Endothelial cell of umbilical vein (primary cell): ENCODE data around the gene MACROD2. TPM values are rescaled to one million over a fixed set of nuclear protein-coding genes. Genes with fewer than 3 reads are reported as not detected.

Experiments used
- BruUV-seq: library from RNA; stranded (reverse); fragments of 400-500 nt; replicated peaks from 2 replicates; lab custom pipeline; 2021; lab: Mats Ljungman, UMichigan
- CTCF ChIA-PET: fragments of 300-600, 350-600 bp; sonication (Branson Sonifier 250); formaldehyde crosslinking; loops from one replicate; lab custom pipeline; 2021; ENCODE audit warnings: antibody characterized with exemption, inconsistent platforms; lab: Charles Lee
- POLR2A ChIA-PET: fragments of 300-600, 350-600 bp; sonication (Branson Sonifier 250); formaldehyde crosslinking; loops from one replicate; lab custom pipeline; 2021; ENCODE audit warnings: antibody characterized with exemption, inconsistent platforms; lab: Charles Lee
- DNase-seq: peaks from one replicate; pipeline ENCODE4 v3.0.0-alpha.2; 2011; ENCODE audit warnings: low read depth, low spot score
- FAIRE-seq: peaks from 2 replicates; lab custom pipeline; 2011; peaks lifted over from hg19 to GRCh38; lab: Jason Lieb, UNC
- H2AFZ ChIP-seq: 2 replicates; pipeline ENCODE4 v1.6.0; 2012; ENCODE audit warnings: low read depth, low read length, control low read depth, inconsistent platforms
- H3K27ac ChIP-seq: 2 replicates; pipeline ENCODE4 v1.5.1; 2011; ENCODE audit warnings: low read depth, mild to moderate bottlenecking, control low read depth, low read length, moderate library complexity; ENCODE audit not compliant: insufficient read depth
- H3K27me3 ChIP-seq, 2 experiments: 2 replicates each; pipeline versions ENCODE4 v1.6.0 to v1.6.1; 2011; ENCODE audit warnings: low read length in 2 of 2, mixed read lengths in 1 of 2; ENCODE audit not compliant: control insufficient read depth in 2 of 2, insufficient read depth in 2 of 2
- H3K36me3 ChIP-seq, 2 experiments: 2 replicates in 1 of 2; 3 replicates in 1 of 2; pipeline ENCODE4 v1.5.1; 2011; ENCODE audit warnings: low read length in 2 of 2, mild to moderate bottlenecking in 1 of 2, moderate library complexity in 1 of 2; ENCODE audit not compliant: control insufficient read depth in 2 of 2, insufficient read depth in 2 of 2; ENCODE audit errors: extremely low read depth in 1 of 2
- H3K4me1 ChIP-seq: 3 replicates; pipeline ENCODE4 v1.5.1; 2011; ENCODE audit warnings: mild to moderate bottlenecking, low read length; ENCODE audit not compliant: control insufficient read depth, insufficient read depth; ENCODE audit errors: extremely low read depth
- H3K4me2 ChIP-seq: 2 replicates; pipeline ENCODE4 v1.6.1; 2011; ENCODE audit warnings: low read length, control low read depth, mixed read lengths; ENCODE audit not compliant: insufficient read depth
- H3K4me3 ChIP-seq, 3 experiments: fragments of 200-600 bp in 1 of 3; sonication (generic), shearing (Covaris generic) in 1 of 3; replicated peaks in 1 of 3; 2 replicates each; pipeline ENCODE4 v1.5.1; 2011 to 2016; ENCODE audit warnings: control low read depth in 3 of 3, low read length in 3 of 3, mild to moderate bottlenecking in 2 of 3, inconsistent platforms in 1 of 3, low read depth in 1 of 3, moderate library complexity in 1 of 3; ENCODE audit not compliant: insufficient read depth in 1 of 3
- H3K79me2 ChIP-seq: 2 replicates; pipeline ENCODE4 v1.6.0; 2012; ENCODE audit warnings: low read length, inconsistent platforms; ENCODE audit not compliant: control insufficient read depth, insufficient read depth
- H3K9ac ChIP-seq: replicated peaks from 2 replicates; pipeline ENCODE3; 2011; ENCODE audit warnings: low read length, control low read depth; ENCODE audit not compliant: insufficient read depth; ENCODE audit errors: extremely low read depth
- H3K9me1 ChIP-seq: replicated peaks from 3 replicates; pipeline ENCODE4 v1.6.0; 2011; ENCODE audit warnings: mild to moderate bottlenecking, low read length; ENCODE audit not compliant: control insufficient read depth, insufficient read depth; ENCODE audit errors: extremely low read depth
- H3K9me3 ChIP-seq: replicated peaks from 2 replicates; pipeline ENCODE4 v1.5.1; 2012; ENCODE audit warnings: low read length, inconsistent platforms; ENCODE audit not compliant: control insufficient read depth, insufficient read depth
- H4K20me1 ChIP-seq: replicated peaks from 2 replicates; pipeline ENCODE3; 2011; ENCODE audit warnings: mild to moderate bottlenecking, low read length; ENCODE audit not compliant: control insufficient read depth, insufficient read depth; ENCODE audit errors: extremely low read depth
- EZH2 ChIP-seq: IDR thresholded peaks from 2 replicates; pipeline ENCODE4 v1.6.1; 2012; ENCODE audit warnings: borderline replicate concordance, low read depth, mild to moderate bottlenecking, moderate library complexity, low read length, inconsistent platforms; ENCODE audit not compliant: severe bottlenecking
- FOS ChIP-seq: IDR thresholded peaks from 2 replicates; pipeline ENCODE4 v1.6.1; 2011; ENCODE audit warnings: mild to moderate bottlenecking, low read length, moderate library complexity, borderline replicate concordance; ENCODE audit not compliant: insufficient read depth
- GATA2 ChIP-seq: IDR thresholded peaks from 2 replicates; pipeline ENCODE4 v1.7.0; 2011; ENCODE audit warnings: low read depth, mild to moderate bottlenecking, moderate library complexity, mixed read lengths, low read length; ENCODE audit not compliant: insufficient read length, insufficient read depth
- JUN ChIP-seq: IDR thresholded peaks from 2 replicates; pipeline ENCODE4 v1.6.1; 2011; ENCODE audit warnings: borderline replicate concordance, low read depth; ENCODE audit not compliant: insufficient read length, insufficient read depth
- MYC ChIP-seq: IDR thresholded peaks from one replicate; pipeline ENCODE4 v1.6.1; 2011; ENCODE audit warnings: mild to moderate bottlenecking, low read depth, low read length
- POLR2A ChIP-seq: IDR thresholded peaks from 2 replicates; pipeline ENCODE4 v1.6.1; 2012; ENCODE audit warnings: low read depth, mild to moderate bottlenecking, control low read depth, low read length
- POLR2AphosphoS5 ChIP-seq: IDR thresholded peaks from 2 replicates; pipeline ENCODE4 v1.6.1; 2012; ENCODE audit warnings: low read depth, mild to moderate bottlenecking, control low read depth, low read length, moderate library complexity; ENCODE audit not compliant: insufficient read depth
- dilution Hi-C: fragments of 300-500 bp; cut with MboI; formaldehyde crosslinking; loops from one replicate; pipeline ENCODE4 v1.15.0; 2019; ENCODE audit warnings: low sequenced_read_pairs; ENCODE audit not compliant: extremely low pct_ligation_motif_present
- intact Hi-C: fragments of 100-400 bp; cut with micrococcal nuclease; formaldehyde crosslinking; loops from one replicate; pipeline ENCODE4 v1.10.0; 2022
- polyA plus RNA-seq, 4 experiments: library from polyadenylated mRNA; depleted of rRNA in 3 of 4; stranded (reverse) in 3 of 4; unstranded in 1 of 4; fragments of >200 nt; gene quantifications; 2 replicates each; pipeline versions ENCODE4 v1.2.1 to v1.2.3, GENCODE V29; 2011 to 2012; ENCODE audit warnings: missing spikeins in 1 of 4
- total RNA-seq: library from RNA; stranded (reverse); gene quantifications from 2 replicates; pipeline ENCODE4 v1.2.3, GENCODE V29; 2021
- TF ChIP-seq, protein P1 (sequence below), 2 donors: IDR thresholded peaks; 1 replicate in 1 of 2; 2 replicates in 1 of 2; pipeline ENCODE4 v1.5.1; 2011; ENCODE audit warnings: low read length in 2 of 2, mild to moderate bottlenecking in 2 of 2, moderate library complexity in 2 of 2, control low read depth in 1 of 2, inconsistent platforms in 1 of 2, low read depth in 1 of 2; ENCODE audit not compliant: insufficient read depth in 1 of 2; ENCODE audit errors: extremely low read depth in 1 of 2
- TF ChIP-seq, protein P2 (sequence below): IDR thresholded peaks from 2 replicates; pipeline ENCODE4 v1.6.1; 2011; ENCODE audit not compliant: insufficient read depth, insufficient read length

MACROD2 gene
- total and polyA plus RNA-seq, 2 donors (not counting 3 experiments of a cell fraction or from before 2014, with no cell fraction given), result 0.11 to 0.73 TPM

DNA sequence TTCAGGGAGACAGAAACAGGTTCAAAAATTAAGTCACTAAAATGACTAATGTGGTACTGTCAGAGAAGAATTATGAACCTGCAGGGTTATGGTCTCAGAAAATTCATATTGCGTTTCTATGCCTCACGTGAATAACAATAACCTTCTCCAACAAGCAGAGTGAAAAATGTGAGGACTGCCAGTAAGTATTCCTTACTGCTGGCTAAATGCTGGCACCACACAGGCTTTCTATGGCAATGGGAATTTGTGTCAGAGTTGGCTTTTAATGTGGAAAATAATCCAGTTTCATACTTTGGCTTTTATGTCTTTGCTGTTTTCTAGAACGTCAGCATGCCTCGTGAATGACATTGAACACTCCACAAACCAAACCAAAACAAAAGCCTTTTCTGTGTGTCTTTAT, 1922.0 kb downstream of the MACROD2 start:
- H3K27me3 ChIP-seq, result no peaks in the 10 kb centered on the region
- no peak overlapping the region for H3K27ac ChIP-seq
- H3K79me2 ChIP-seq, result no peaks in the 10 kb centered on the region
- no peaks in the 10 kb centered on the region for H3K36me3 ChIP-seq
- no peak overlapping the region for H3K4me3 ChIP-seq
- ChIA-PET CTCF (no interaction called here), POLR2A (no interaction called here)
- H2AFZ ChIP-seq, result no peak overlapping the region
- intact Hi-C loops, result no loop called here
- no TSS peak for BruUV-seq
- FAIRE-seq, result no peak
- H3K4me1 ChIP-seq, result no peaks in the 10 kb centered on the region
- H3K4me2 ChIP-seq, result no peak overlapping the region
- H3K9ac ChIP-seq, result no peak overlapping the region
- no peaks in the 10 kb centered on the region for H3K9me1 ChIP-seq
- no peaks in the 10 kb centered on the region for H4K20me1 ChIP-seq
- DNase-seq, result no peak
- TF ChIP-seq MYC, result no peak
- no peak for TF ChIP-seq POLR2AphosphoS5
- TF ChIP-seq FOS, result no peak
- TF ChIP-seq, protein P1, sequence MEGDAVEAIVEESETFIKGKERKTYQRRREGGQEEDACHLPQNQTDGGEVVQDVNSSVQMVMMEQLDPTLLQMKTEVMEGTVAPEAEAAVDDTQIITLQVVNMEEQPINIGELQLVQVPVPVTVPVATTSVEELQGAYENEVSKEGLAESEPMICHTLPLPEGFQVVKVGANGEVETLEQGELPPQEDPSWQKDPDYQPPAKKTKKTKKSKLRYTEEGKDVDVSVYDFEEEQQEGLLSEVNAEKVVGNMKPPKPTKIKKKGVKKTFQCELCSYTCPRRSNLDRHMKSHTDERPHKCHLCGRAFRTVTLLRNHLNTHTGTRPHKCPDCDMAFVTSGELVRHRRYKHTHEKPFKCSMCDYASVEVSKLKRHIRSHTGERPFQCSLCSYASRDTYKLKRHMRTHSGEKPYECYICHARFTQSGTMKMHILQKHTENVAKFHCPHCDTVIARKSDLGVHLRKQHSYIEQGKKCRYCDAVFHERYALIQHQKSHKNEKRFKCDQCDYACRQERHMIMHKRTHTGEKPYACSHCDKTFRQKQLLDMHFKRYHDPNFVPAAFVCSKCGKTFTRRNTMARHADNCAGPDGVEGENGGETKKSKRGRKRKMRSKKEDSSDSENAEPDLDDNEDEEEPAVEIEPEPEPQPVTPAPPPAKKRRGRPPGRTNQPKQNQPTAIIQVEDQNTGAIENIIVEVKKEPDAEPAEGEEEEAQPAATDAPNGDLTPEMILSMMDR (IDR thresholded peaks at IDR 0.05; ENCODE audit: extremely low read depth in 1 of 2, insufficient read depth in 1 of 2, low read depth in 1 of 2, low read length in 2 of 2), result no peak
- no peak for TF ChIP-seq JUN
- no peak for TF ChIP-seq EZH2
- TF ChIP-seq POLR2A, result no peak
- TF ChIP-seq, protein P2, sequence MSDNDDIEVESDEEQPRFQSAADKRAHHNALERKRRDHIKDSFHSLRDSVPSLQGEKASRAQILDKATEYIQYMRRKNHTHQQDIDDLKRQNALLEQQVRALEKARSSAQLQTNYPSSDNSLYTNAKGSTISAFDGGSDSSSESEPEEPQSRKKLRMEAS, result no peak
- TF ChIP-seq GATA2, result no peak
- dilution Hi-C loops, result no loop called here
- H3K9me3 ChIP-seq, result no peaks in the 10 kb centered on the region
